OCI-LY3 (cell line): ENCODE measurements around the gene ASTN2.

ENCODE experiments used
- CTCF ChIP-seq: fragments of 200-600, 300-600 bp; sonication (generic); IDR thresholded peaks from 2 replicates; pipeline ENCODE4 v1.5.1; 2014; ENCODE audit warnings: antibody characterized with exemption, low read length, low read depth
- EZH2phosphoT487 ChIP-seq: fragments of 200-600 bp; shearing (Covaris generic); IDR thresholded peaks from 2 replicates; pipeline ENCODE4 v1.6.1; 2018; ENCODE audit warnings: antibody characterized with exemption, mixed run types, low read depth

GRCh38 chr9:116857321-116857720 lies 557.5 kb downstream of the ASTN2 start:
- TF ChIP-seq CTCF (no peak), EZH2phosphoT487 (no peak)
